ENCODE results near the gene DEFB114. TPM values are rescaled to one million over a fixed set of nuclear protein-coding genes. Genes with fewer than 3 reads are reported as not detected.
"Not testable (repeated sequence)": the region's sequence is repeated elsewhere in the genome, so short reads cannot be mapped to it uniquely, and the experiment has no call there.

The DEFB114 gene
- total and polyA plus RNA-seq, 5 donors, result not detected

DNA sequence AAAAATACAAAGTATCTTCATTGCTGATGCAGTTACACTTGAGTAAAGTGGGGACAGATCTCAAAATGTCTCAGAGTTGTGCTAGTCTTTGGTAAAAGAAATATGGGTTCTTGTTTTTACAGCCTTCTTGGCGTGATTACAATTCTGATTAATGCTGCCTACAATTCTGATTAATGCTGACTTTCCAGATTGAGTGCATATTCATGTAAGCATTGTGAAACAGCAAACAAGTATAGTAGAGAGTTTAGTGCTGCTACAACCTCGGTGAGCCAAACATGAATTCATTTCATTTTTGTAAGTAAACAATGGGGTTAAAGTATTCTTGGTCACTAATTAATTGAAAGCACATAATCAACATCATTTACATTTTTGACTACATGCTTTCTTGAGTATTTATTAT lies 5.6 kb upstream of the DEFB114 start, which contains the start of gene DEFB113:
Gene DEFB113, minus strand, starts transcription at position 21 of the 400 bp plus-strand sequence. Its CDS starts 0 bp downstream, at position 21.
- intact Hi-C loops (cut with DNase I), result no loop called here
- Histone ChIP-seq H3K27me3 (ENCODE audit: control insufficient read depth, insufficient read depth) (no peaks in the 10 kb centered on the region), H3K4me3 (ENCODE audit: low read length) (no peak within 1 kb of the TSS), H3K9me3 (ENCODE audit: control insufficient read depth, low read length) (no peaks in the 10 kb centered on the region), H3K4me1 (ENCODE audit: control insufficient read depth, insufficient read depth, low read length) (no peaks in the 10 kb centered on the region), H3K27ac (ENCODE audit: low read length) (no peak within 1 kb of the TSS)
- ATAC-seq (no peak), DNase-seq (no peak)
- WGBS, result 53% methylated on average over 2 of the region's 2 CpGs

DNA sequence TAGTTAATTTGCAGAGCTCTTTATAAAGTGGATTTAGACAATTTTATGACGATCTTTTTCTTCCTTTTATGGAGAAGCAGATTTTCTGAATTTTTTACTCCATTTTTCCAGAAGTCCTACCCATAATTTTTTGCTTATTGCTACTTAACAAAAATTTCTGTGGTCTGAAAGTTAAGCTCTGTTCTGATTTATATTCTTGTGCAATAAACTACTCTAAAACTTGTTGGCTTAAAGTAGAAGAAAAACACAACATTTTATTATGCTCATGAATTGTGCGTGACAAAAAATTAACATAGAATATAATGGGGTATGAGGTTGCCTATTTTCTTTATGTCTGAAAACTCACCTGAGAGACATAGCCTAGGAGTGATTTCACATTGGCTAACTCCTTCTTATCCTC lies 2.9 kb upstream of the DEFB114 start:
- Histone ChIP-seq H3K9me3 (ENCODE audit: control insufficient read depth, low read length) (no peaks in the 10 kb centered on the region), H3K4me1 (ENCODE audit: control insufficient read depth, insufficient read depth, low read length) (no peaks in the 10 kb centered on the region), H3K27ac (ENCODE audit: low read length) (no peak overlapping the region), H3K27me3 (ENCODE audit: control insufficient read depth, insufficient read depth) (no peaks in the 10 kb centered on the region), H3K4me3 (ENCODE audit: low read length) (no peak overlapping the region)
- intact Hi-C loops (cut with DNase I), result no loop called here
- DNase-seq, result no peak
- 56% methylated on average over 2 of the region's 2 CpGs for WGBS
- no peak for ATAC-seq

DNA sequence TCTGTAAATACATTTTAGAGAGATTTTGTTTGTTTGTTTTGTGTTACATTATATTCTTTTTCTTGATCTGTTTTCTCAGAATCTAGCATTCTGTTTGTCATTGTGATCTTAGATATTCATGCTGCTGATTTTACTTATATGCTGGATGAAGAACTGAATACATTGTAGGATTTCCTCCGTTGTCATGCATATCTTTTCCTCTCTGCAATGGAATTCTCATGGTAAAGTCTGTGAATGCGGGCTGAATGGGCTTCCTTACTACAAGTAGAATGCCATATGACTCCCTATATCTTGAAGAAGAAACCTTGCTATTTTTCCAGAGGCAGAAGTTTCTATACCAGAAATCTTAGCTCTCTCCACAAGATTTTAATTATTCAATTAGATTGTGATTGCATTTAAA lies 2.4 kb upstream of the DEFB114 start:
- no peak overlapping the region for H3K4me3 ChIP-seq (ENCODE audit: low read length)
- H3K27me3 ChIP-seq (ENCODE audit: control insufficient read depth, insufficient read depth), result no peaks in the 10 kb centered on the region
- intact Hi-C loops (cut with DNase I), result no loop called here
- H3K4me1 ChIP-seq (ENCODE audit: control insufficient read depth, insufficient read depth, low read length), result no peaks in the 10 kb centered on the region
- H3K9me3 ChIP-seq (ENCODE audit: control insufficient read depth, low read length), result no peaks in the 10 kb centered on the region
- no peak for ATAC-seq
- no peak overlapping the region for H3K27ac ChIP-seq (ENCODE audit: low read length)
- no peak for DNase-seq
- WGBS, result 33% methylated on average over 2 of the region's 2 CpGs

DNA sequence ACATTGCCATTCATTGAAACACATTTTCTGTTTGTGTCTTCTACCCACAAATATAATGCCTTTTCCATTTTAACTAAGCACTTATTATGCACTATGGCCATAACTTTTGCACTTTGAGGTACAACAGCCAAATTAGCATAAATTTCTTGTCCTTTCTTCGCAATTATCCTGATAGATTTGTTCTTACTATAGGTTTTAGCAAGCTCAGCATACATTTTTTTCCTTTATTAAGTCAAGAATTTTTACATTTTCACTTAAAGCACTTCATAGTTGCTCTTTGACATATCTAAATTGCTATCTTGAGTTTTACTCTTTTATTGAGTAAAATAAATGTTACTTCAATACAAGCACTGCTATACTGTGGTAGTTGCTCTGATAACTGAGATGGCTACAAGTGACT lies 5.8 kb downstream of the DEFB114 start:
- WGBS, result 45% methylated on average over 1 of the region's 1 CpG
- intact Hi-C loops (cut with DNase I), result no loop called here
- Histone ChIP-seq H3K4me1 (ENCODE audit: control insufficient read depth, insufficient read depth, low read length) (no peaks in the 10 kb centered on the region), H3K4me3 (ENCODE audit: low read length) (no peak overlapping the region), H3K27me3 (ENCODE audit: control insufficient read depth, insufficient read depth) (no peaks in the 10 kb centered on the region), H3K27ac (ENCODE audit: low read length) (no peak overlapping the region), H3K9me3 (ENCODE audit: control insufficient read depth, low read length) (no peaks in the 10 kb centered on the region)
- no peak for ATAC-seq
- no peak for DNase-seq

DNA sequence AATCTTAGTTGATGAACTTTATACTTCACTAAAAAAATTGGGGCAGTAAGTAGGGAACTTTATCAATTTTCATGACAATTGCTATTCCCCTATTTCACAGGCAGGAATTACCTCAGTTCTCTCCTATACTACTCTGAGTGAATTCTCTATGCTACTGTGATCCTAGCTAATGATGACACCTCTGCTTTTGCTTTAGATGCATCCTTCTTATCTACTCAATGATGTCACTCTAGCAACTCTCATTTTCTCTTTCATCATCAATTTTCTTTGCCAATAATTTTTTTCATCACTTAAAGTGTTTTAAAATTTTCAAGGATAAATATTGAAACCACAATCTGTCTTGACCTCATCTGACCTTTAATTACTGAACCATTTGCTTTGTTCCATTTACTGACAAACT lies 8.1 kb downstream of the DEFB114 start:
- no peaks in the 10 kb centered on the region for H3K9me3 ChIP-seq (ENCODE audit: control insufficient read depth, low read length)
- ATAC-seq, result no peak
- H3K4me1 ChIP-seq (ENCODE audit: control insufficient read depth, insufficient read depth, low read length), result no peaks in the 10 kb centered on the region
- no peaks in the 10 kb centered on the region for H3K27me3 ChIP-seq (ENCODE audit: control insufficient read depth, insufficient read depth)
- intact Hi-C loops (cut with DNase I), result no loop called here
- H3K27ac ChIP-seq (ENCODE audit: low read length), result no peak overlapping the region
- no peak overlapping the region for H3K4me3 ChIP-seq (ENCODE audit: low read length)
- no peak for DNase-seq

DNA sequence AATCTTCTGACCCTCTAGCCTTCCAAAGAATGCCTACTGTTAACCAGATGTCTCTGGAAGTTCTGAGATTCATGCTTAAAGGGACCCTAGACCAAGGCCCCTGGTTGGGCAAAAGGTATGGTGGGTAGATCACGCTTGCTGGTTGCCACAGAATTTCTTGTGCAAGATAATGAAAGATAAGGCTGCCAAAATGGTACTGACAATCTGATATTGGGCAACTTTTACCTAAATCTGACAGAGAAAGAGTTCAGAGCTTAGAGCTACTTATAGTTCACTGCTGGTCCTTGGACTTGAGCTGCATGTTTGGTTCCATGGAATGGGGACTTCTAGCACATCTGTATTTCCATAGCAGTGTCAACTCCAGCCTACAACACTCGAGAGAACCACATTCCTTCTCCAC lies 12.0 kb downstream of the DEFB114 start:
- H3K27ac ChIP-seq (ENCODE audit: low read length), result no peak overlapping the region
- H3K9me3 ChIP-seq (ENCODE audit: control insufficient read depth, low read length), result no peaks in the 10 kb centered on the region
- no peaks in the 10 kb centered on the region for H3K27me3 ChIP-seq (ENCODE audit: control insufficient read depth, insufficient read depth)
- intact Hi-C loops (cut with DNase I), result no loop called here
- ATAC-seq (no peak), DNase-seq (no peak)
- no peak overlapping the region for H3K4me3 ChIP-seq (ENCODE audit: low read length)
- 58% methylated on average over 2 of the region's 2 CpGs for WGBS
- H3K4me1 ChIP-seq (ENCODE audit: control insufficient read depth, insufficient read depth, low read length), result no peaks in the 10 kb centered on the region

DNA sequence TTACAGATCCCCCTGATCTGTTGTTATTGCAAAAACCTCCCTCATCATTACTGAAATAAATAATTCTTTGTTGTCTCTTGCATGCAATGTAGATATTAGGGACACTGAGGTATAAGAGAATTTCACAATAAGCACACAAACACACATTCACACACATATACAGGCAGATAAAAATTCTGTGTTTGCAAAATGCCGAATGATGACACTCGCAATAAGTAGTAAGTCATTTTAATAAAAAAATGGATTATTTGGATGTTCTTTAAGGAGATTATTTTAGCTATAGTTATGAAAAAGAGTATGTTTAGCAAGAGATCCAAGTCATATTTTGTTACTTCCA lies 13.6 kb downstream of the DEFB114 start:
- ATAC-seq, result no peak
- intact Hi-C loops (cut with DNase I), result no loop called here
- Histone ChIP-seq H3K9me3 (ENCODE audit: control insufficient read depth, low read length) (no peaks in the 10 kb centered on the region), H3K27ac (ENCODE audit: low read length) (no peak overlapping the region), H3K4me1 (ENCODE audit: control insufficient read depth, insufficient read depth, low read length) (no peaks in the 10 kb centered on the region), H3K4me3 (ENCODE audit: low read length) (no peak overlapping the region), H3K27me3 (ENCODE audit: control insufficient read depth, insufficient read depth) (no peaks in the 10 kb centered on the region)
- no peak for DNase-seq
- 95% methylated on average over 2 of the region's 2 CpGs for WGBS

DNA sequence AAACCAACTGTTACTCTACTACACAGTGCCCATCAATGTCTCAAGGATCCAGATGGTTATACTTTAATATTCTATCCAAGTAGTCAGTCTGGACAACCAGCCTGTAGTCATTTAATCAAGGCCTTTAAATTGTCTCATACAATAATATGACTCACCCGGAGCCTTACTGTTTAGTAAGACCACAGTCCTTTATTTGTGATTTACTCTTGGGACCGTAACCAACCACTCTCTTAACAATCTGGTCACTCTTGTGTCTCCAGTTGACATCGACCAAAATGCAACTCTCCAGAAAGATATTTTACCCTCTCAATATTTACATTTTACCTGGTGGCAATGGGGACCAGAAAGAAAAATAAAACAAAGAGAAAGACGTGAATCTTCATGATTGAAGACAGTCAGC lies 14.9 kb downstream of the DEFB114 start:
- ATAC-seq, result no peak
- Histone ChIP-seq H3K4me3 (ENCODE audit: low read length) (no peak overlapping the region), H3K9me3 (ENCODE audit: control insufficient read depth, low read length) (no peaks in the 10 kb centered on the region), H3K4me1 (ENCODE audit: control insufficient read depth, insufficient read depth, low read length) (no peaks in the 10 kb centered on the region), H3K27me3 (ENCODE audit: control insufficient read depth, insufficient read depth) (no peaks in the 10 kb centered on the region), H3K27ac (ENCODE audit: low read length) (no peak overlapping the region)
- no peak for DNase-seq
- WGBS, result 83% methylated on average over 4 of the region's 4 CpGs
- intact Hi-C loops (cut with DNase I), result no loop called here

DNA sequence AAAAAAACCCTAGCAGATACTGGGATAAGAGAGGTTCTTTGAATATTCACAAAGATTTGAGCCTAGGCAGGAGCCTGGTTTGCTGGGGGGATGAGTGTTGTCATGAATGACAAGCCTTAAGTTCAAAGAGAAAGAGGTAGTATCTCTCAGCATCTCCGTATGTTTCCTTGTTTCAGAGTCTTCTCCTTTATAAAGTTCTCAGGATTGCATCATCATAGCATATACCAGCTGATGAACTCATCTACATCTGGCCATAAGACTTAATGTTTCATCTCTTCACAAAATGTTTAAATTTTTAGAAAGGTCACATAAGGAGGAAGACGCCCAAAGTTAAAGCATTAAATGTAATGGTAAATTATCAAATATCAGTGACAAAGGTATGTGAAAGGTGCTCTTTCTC lies 17.1 kb downstream of the DEFB114 start:
- 81% methylated on average over 2 of the region's 2 CpGs for WGBS
- no peak for DNase-seq

DNA sequence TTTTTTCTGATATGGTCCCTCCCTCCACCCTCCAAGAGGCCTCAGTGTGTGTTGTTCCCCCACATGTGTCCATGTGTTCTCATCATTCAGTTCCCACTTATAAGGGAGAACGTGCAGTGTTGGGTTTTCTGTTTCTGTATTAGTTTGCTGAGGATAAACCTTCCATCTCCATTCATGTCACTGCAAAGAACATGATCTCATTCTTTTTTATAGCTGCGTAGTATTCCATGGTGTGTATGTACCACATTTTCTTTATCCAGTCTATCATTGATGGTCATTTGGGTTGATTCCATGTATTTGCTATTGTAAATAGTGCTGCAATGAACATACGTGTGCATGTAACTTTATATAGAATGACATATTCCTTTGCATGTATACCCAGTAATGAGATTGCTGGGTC lies 19.9 kb downstream of the DEFB114 start:
- WGBS, result 85% methylated on average over 3 of the region's 3 CpGs

More for the DNA sequence above, 17.1 kb downstream of the DEFB114 start:
- Histone ChIP-seq H3K27me3 (ENCODE audit: control insufficient read depth, insufficient read depth) (no peaks in the 10 kb centered on the region), H3K4me3 (ENCODE audit: low read length) (no peak overlapping the region), H3K27ac (ENCODE audit: low read length) (no peak overlapping the region), H3K9me3 (ENCODE audit: control insufficient read depth, low read length) (no peaks in the 10 kb centered on the region), H3K4me1 (ENCODE audit: control insufficient read depth, insufficient read depth, low read length) (no peaks in the 10 kb centered on the region)
- intact Hi-C loops (cut with DNase I), result no loop called here
- no peak for ATAC-seq

DNA sequence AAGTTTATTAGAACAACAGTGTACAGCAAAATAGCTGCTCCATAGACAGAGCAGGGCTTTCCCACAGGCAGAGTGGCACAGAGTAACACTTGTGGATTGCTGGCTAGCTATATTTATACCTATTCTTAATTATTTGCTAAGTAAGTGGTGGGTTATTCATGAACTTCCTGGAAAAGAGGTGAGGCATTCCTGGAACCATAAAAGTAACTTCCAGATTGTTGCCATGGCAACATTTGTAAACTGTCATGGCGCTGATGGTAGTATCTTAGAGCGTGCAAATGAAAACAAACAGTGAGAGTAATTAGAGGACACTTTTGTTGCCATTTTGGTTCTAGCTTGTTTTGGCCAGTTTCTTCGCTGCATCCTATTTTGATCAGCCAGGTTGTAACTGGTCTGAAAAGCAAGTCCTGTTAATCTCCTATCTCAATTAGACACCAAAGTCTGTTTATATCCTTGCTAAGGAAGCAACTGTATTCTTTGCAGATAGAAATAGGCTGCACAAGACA lies 23.9 kb downstream of the DEFB114 start:
- ATAC-seq, result peak; percentile 42 to 50
- Histone ChIP-seq H3K4me3 (ENCODE audit: low read length) (no peak overlapping the region), H3K27me3 (ENCODE audit: control insufficient read depth, insufficient read depth) (no peaks in the 10 kb centered on the region), H3K4me1 (ENCODE audit: control insufficient read depth, insufficient read depth, low read length) (no peaks in the 10 kb centered on the region), H3K9me3 (ENCODE audit: control insufficient read depth, low read length) (no peaks in the 10 kb centered on the region), H3K27ac (ENCODE audit: low read length) (no peak overlapping the region)
- no peak for DNase-seq
- 53% methylated on average over 3 of the region's 3 CpGs for WGBS
- intact Hi-C loops (cut with DNase I), result no loop called here

More for the DNA sequence above, 19.9 kb downstream of the DEFB114 start:
- ATAC-seq; DNase-seq; H3K4me3 ChIP-seq (ENCODE audit: low read length); H3K27ac ChIP-seq (ENCODE audit: low read length); intact Hi-C loops (cut with DNase I); H3K27me3 ChIP-seq (ENCODE audit: control insufficient read depth, insufficient read depth); H3K9me3 ChIP-seq (ENCODE audit: control insufficient read depth, low read length); H3K4me1 ChIP-seq (ENCODE audit: control insufficient read depth, insufficient read depth, low read length): not testable (repeated sequence)

DNA sequence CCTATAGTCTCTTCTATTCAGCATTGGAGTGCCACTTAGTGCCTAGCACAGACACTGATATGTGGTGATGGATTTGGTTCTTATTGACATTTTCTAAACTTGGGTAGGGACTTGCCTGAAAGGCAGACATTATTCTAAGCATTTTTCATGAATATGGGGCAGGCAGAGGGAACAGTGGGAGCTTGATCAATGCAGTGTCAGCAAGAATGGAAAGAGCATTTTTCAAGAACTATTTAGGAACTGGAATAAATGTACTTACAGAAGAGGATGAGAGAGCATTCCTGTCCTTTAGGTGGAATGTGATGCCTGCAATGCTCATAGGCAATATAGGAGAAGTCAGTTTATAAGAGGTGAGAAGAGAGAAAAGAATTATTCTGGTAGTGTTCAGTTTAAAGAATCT lies 26.2 kb downstream of the DEFB114 start:
- no peak overlapping the region for H3K27ac ChIP-seq (ENCODE audit: low read length)
- ATAC-seq (no peak), DNase-seq (no peak)
- no peaks in the 10 kb centered on the region for H3K4me1 ChIP-seq (ENCODE audit: control insufficient read depth, insufficient read depth, low read length)
- no peaks in the 10 kb centered on the region for H3K9me3 ChIP-seq (ENCODE audit: control insufficient read depth, low read length)
- intact Hi-C loops (cut with DNase I), result no loop called here
- no peak overlapping the region for H3K4me3 ChIP-seq (ENCODE audit: low read length)
- no peaks in the 10 kb centered on the region for H3K27me3 ChIP-seq (ENCODE audit: control insufficient read depth, insufficient read depth)

Data from right cardiac atrium (tissue), 5 donors.